ENCODE data around the gene SLC25A39.
A peak's percentile ranks its signal among the peaks of the same experiment; 100 is the strongest.
"Not testable (repeated sequence)": the region's sequence is repeated elsewhere in the genome, so short reads cannot be mapped to it uniquely, and the experiment has no call there.

SLC25A39 gene

DNA sequence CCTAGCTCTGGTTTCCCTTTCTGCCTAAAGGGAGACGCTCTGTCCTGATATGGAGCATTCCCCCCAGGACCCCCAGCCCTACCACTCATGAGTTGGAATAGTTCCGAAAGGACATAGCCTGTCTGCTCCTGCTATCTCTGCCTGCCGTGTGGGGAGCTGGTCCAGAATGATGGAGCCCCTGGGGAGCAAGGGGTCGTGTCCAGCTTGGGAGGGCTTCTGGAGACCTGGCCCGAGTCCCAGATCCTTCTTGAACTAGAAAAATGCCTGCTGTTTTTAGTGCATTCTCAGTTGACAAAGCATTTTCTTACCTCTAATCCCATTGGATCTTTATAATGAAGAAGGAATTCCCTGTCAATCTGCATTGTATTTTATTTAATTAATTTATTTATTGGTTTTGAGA lies 11.3 kb upstream of the SLC25A39 start:
- no peak overlapping the region for H3K4me3 ChIP-seq (ENCODE audit: low read depth, low read length)

DNA sequence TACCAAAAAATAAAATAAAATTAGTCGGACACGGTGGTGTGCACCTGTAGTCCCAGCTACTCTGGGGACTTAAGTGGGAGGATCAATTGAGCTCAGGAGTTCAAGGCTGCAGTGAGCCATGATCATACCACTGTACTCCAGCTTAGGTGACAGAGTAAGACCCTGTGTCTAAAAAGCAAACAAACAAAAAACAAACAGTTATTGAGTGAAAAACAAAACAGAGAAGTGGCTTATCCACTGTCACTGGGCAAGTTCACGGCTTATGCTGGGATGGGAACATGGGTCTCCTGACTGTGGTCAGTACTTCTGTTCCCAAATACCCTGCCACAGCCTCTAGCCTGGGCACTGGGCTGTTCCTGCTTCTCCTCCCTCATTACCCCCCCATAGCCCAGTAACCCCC lies 10.9 kb upstream of the SLC25A39 start:
- no peak overlapping the region for H3K4me3 ChIP-seq (ENCODE audit: low read depth, low read length)

DNA sequence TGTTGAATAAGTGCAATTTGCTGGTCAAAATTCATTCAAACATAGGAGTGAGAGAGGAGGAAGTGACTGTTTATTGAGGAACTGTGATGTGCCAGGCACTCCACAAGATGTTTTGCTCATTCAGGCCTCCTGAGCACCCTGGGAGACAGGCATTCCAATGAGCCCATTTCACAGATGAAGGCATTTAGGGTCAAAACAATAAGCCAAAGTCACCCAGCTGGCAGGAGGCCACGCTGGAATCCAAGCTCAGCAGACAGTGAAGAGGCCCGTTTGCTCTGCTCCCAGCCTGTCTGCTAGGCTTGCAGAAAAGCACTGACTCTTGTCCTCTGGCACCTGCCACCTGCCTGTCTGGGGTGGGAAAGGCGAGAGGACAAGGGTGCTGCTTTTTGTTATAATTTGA lies 10.1 kb upstream of the SLC25A39 start:
- no peak overlapping the region for H3K4me3 ChIP-seq (ENCODE audit: low read depth, low read length)

DNA sequence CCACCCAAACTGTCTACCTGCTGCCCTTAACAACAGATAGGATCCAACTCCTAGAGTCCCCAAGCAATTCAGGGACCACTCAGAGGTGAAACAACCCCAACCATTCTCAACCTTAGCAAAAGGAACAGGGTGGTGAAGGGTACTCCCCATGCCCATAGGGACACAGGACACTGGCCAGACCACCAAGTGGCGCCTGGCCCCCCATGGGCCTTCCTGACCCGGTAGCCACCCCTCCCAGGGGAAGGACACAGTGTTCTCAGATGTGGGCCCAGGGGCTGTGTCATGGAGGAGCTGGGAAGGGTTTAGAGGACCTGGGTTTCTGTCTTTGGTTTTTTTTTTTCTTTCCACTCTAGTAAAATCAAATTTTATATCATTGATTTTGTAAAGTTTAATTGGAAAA lies 9.7 kb upstream of the SLC25A39 start:
- no peak overlapping the region for H3K4me3 ChIP-seq (ENCODE audit: low read depth, low read length)

DNA sequence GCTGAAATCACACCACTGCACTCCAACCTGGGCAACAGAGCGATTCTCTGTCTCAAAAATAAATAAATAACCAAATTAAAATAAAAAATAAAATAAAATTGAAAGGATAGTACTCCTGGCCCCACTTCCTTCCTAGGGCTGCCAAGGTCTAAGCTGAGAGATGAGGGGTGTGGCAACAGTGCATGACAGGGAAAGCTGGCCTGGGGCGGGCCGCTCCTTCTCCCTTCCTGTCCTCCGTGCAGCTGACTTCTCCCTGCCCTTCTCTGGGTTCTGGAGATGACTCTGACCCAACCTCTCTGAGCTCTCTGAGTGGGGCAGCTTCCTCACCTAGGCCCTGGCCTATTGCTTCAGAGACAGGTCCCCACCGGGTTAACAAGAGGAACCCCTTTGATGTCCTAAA lies 8.7 kb upstream of the SLC25A39 start:
- H3K4me3 ChIP-seq (ENCODE audit: low read depth, low read length) = no peak overlapping the region

DNA sequence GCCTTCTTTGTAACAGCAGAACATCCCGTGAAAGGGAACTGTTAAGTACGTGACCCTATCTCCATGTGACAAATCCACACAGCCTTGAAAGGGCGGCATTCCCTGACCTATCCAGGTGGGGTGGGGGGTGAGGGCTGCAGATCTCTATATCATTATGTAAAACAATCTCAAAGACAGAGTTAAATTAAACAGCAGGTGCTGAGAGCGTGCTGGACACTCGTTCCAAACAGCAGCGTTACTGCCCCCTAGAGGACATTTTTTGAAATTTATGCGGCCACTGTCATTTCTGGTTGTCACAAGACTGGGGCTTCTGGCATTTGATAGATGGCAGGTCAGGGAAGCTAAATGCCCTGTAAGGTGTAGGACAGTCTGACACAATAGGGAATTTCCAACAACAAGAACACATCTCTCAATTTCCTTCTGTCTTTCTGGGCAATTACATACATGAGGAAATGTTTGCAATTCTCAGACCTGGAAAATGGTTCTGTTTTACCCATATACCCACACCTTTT lies 6.7 kb upstream of the SLC25A39 start:
- no peak overlapping the region for H3K4me3 ChIP-seq (ENCODE audit: low read depth, low read length)

DNA sequence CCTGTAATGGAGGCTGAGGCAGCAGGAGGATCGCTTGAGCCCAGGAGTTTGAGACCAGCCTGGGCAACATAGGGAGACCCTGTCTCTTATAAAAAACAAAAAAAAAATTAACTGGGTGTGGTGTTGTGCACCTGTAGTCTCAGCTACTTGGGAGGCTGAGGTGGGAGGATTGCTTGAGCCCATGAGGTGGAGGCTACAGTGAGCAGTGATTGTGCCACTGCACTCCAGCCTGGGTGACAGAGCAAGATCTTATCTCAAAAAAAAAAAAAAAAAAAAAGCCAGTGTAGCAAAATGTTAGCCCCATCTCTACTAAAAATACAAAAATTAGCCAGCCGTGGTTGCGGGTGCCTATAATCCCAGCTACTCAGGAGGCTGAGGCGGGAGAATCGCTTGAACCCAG lies 5.6 kb upstream of the SLC25A39 start:
- H3K4me3 ChIP-seq (ENCODE audit: low read depth, low read length) = not testable (repeated sequence)

DNA sequence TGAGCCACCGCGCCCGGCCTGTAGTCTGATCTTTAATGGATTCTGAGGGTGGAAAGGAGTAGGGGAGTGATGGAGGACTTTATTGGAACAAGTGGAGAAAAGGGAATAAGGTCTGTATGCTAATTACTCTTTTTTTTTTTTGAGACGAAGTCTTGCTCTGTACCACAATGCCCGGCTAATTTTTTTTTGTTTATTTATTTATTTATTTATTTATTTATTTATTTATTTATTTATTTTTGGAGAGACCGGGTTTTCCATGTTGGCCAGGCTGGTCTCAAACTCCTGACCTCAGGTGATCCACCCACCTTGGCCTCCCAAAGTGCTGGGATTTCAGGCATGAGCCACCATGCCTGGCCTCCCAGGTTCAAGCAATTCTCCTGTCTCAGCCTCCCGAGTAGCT lies 4.9 kb upstream of the SLC25A39 start:
- not testable (repeated sequence) for H3K4me3 ChIP-seq (ENCODE audit: low read depth, low read length)

DNA sequence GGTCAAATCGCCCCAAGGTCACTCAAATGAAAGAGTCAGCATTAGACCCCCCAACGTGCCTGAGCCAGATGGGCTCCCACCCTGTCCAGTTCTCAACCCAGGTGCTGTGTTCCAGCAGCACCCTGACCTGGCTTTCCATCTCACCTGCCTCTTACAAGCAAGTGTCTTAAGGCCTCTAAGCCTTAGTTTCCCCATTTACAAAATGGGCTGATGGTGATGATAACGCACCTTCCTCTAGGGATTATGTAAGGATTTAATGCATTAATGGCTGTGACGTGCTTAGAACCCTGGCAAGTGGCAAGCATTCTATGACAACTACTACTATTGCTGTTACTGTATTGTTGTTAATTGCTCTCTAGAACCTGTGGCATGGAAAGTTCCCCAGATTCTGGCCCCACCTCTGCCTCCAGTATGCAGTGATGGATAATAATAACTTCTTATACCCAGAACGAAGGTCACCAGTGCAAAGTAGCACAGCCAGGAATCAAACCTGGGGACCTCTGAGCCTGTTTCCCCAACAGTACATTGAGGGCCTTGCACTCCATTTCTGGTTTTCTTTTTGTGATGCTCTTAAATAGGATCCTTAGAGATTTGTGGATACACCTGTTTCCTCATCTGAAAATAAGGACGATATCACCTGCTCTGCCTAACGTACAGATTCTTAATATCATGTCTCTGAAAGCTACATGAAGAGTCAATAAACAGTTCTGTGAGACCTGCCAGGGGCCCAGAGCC lies 3.3 kb upstream of the SLC25A39 start:
- no peak overlapping the region for H3K4me3 ChIP-seq (ENCODE audit: low read depth, low read length)

DNA sequence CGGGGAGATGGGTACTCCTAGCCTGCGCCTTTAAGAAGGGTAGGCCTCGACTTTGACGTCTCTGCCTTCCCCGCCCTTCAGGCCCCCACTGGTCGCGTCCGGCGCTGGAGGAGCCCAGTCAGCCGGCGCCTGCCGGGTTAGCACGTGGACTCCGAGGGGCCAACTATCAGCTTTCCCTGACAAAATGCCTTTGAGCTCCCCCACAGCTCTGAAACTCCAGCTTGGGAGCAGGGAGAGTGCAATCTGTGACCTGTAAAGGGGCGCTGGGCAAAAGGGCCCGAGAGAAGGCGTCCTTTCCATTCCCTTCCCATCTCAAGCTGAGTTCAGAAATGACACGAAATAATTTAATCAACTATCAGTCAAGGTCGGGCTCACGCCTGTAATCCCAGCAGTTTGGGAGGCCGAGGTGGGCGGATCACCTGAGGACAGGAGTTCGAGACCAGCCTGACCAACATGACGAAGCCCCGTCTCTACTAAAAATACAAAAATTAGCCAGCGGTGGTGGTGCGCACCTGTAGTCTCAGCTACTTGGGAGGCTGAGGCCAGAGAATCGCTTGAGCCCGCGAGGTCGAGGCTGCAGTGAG lies 2.3 kb upstream of the SLC25A39 start:
- no peak overlapping the region for H3K4me3 ChIP-seq (ENCODE audit: low read depth, low read length)

DNA sequence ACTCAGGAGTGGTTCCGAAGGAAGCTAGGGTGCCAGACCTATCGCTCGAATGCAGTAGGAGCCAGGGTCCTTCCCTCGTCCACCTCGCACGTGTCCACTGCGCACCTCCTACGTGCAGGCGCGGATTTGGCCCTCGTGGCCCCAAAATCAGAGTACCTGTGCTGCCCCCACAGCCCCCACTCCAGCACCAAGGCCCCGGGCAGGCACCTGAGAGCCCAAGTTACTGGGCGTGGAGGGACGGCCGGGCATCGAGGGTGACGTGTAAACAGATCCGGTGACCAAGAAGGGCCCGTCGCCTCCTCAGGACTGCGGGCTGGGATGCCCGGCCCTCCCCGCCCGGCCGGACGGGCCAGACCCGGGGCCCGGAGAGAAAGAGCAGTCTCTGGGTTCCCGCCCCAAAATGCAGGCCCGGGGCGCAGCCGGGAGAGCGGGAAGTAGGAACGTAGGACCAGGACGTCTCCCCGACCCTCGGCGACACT lies 492 bp downstream of the SLC25A39 start:
- H3K4me3 ChIP-seq (ENCODE audit: low read depth, low read length) = peak overlapping the region; percentile 88

DNA sequence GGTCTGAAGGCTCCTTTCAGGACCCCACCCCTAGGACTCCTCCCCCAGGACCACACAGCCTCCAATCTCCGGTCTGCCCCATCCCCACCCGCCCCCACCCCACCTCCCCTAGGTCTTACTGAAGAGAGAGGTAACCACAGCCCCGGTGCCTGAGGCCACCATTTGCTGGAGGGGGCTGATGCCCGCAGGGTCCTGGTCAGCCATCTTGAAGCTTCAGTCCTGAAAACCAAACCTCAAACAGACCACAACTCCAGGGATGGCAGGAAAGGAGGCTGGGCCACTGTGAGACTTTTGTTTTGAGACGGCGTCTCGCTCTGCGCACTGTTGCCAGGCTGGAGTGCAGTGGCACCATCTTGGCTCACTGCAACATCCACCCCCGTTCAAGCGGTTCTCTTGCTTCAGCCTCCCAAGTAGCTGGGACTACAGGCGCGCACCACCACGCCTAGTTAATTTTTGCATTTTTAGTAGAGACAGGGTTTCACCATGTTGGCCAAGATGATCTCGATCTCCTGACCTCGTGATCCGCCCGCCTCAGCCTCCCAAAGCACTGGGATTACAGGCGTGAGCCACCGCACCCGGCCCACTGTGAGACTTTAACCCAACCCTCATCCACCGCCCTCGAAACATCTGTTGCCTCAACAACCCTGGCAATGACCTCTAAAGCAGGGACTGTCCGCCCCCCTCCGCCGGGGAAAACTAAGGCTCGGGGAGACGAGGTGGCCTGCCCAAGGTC lies 1.1 kb downstream of the SLC25A39 start:
- peak overlapping the region; percentile 88 for H3K4me3 ChIP-seq (ENCODE audit: low read depth, low read length)

DNA sequence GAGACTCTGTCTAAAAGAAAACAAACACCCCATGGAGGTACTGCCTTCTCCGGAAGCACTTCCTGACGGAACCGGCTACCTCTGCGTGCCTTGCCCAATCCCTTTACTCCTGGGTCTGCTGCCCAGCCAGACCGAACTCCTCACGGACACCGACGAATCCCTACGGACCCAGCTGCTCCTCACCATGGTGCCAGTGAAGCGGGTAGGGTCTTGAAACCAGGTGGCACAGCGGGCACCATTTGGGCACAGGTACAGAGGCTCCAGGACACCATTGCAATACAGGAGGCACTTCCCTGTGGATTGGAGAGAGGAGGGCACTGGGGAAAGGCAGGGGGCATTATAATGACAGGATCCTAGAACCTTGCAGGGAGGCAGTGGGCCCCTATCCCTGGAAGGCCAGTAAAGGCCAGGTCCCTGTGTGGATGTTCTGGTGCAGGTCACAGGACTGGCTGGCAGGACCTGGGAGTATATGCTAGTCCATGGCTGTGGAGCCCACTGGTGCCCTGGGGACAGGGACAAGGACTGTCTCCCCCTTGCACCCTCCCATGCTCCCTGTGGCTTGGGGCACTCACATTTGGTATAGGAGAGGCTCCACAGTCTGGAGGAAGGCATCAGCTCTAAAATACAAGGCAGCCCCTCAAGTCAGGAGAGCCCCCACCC lies 2.3 kb downstream of the SLC25A39 start:
- no peak overlapping the region for H3K4me3 ChIP-seq (ENCODE audit: low read depth, low read length)

DNA sequence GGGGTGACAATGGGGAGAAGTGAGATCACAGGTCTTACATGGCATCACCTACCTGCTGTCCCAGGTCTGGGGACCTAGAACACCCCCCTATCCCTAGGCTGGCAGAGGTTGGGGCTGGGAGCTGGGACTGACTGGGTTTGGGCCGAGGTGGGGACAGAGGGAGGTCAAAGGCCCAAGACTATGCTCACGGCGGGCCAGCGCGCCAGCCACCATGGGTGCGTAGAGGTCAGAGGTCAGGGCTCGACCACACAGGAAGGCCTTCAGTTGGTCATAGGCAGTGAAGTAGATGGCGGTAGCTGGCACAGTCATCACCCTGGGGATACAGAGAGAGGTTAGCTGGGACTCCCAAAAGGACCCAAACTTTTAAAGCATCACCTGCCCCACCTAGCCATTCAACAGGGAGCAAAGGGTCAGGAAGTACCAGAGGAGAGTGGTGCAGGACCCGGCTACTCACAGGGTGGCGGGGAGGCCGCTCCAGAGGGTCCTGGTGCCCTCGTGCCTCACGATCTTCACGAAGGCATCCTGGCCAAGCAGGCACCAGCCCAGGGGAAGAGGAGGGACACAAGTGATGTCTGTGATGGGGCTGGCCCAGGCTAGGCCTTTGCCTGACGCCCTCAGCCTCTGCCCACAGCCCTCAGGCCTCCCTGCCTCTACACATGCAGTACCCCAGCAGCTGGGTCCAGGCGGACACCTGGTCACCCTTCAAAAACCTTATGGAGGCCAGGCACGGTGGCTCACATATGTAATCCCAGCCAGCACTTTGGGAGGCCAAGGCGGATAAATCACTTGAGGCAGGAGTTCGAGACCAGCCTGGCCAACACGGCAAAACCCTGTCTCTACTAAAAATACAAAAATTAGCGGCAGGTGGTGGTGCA lies 3.1 kb downstream of the SLC25A39 start:
- H3K4me3 ChIP-seq (ENCODE audit: low read depth, low read length) = no peak overlapping the region

DNA sequence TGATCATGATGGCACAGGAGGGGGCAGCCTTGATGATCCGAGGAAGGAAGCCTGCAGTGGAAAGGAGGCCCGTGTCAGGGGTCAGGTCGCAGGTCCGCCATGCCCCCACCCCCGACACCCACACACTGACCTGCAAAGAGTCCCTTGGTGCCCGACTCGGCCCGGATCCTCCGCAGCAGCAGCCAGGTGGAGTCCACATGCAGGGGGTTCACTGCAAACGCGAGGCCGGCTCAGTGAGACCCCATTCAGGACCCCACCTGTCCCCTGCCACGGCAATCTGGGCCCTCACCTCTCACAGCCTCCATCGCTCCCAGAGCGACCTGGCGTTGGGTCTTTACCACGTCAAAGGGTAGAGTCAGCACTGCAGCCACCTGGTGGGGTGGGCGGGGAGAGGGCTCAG lies 4.6 kb downstream of the SLC25A39 start:
- H3K4me3 ChIP-seq (ENCODE audit: low read depth, low read length) = no peak overlapping the region

DNA sequence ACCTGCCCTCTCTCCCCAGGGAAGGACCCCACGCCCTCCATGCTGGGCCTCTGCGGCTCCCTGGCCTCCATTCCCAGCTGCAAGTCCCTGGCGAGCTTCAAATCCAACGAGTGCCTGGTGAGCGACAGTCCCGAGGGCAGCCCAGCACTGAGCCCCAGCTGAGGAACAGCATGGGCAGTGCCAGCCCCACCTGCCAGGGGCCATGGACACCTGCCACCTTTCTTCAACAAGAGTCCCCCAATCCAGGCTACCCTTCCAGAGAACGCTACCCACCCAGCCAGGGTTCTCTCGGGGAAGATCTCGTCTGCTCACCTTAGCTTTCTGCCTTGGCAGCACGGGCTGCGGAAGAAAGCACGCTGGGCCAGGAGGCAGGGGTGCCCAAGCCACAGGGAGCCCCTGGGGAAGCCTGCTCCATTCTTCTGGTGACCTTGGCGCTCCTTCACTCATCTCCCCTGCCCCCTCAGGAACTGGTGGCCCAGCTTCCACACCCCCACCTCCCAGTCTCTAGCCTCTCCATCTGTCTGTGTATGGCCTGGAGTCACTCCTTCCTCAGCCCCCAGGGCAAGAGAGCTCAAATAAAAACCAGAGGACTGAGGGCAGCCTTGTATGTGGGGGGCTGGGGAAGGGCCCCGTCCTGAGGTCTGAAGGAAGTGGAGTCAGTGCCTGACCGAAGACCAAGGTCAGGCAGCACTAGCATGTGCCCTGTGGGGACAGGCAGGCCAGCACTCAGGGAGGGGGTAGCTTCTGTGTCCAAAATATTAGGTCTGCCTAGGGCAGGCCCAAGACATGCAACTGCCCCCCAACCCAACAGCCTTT lies 6.3 kb downstream of the SLC25A39 start:
- no peak overlapping the region for H3K4me3 ChIP-seq (ENCODE audit: low read depth, low read length)

DNA sequence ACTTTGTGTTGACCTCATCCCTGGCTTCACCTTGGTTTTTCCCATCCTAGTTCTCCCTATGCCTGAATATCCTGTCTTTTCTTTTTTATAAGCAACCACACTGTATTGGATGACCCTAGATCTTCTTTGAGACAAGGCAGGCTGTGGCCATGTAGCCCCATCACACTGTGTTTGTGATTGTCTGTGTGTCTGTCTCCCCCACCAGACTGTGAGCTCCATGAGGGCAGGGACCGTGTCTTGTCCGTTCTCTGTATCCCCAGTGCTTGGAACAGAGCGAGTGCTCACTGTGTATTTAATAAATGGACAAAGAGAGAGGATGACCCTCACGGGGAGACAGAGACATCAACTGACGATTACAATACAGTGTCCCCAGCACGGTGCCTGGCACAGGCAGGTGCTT lies 7.1 kb downstream of the SLC25A39 start:
- no peak overlapping the region for H3K4me3 ChIP-seq (ENCODE audit: low read depth, low read length)

DNA sequence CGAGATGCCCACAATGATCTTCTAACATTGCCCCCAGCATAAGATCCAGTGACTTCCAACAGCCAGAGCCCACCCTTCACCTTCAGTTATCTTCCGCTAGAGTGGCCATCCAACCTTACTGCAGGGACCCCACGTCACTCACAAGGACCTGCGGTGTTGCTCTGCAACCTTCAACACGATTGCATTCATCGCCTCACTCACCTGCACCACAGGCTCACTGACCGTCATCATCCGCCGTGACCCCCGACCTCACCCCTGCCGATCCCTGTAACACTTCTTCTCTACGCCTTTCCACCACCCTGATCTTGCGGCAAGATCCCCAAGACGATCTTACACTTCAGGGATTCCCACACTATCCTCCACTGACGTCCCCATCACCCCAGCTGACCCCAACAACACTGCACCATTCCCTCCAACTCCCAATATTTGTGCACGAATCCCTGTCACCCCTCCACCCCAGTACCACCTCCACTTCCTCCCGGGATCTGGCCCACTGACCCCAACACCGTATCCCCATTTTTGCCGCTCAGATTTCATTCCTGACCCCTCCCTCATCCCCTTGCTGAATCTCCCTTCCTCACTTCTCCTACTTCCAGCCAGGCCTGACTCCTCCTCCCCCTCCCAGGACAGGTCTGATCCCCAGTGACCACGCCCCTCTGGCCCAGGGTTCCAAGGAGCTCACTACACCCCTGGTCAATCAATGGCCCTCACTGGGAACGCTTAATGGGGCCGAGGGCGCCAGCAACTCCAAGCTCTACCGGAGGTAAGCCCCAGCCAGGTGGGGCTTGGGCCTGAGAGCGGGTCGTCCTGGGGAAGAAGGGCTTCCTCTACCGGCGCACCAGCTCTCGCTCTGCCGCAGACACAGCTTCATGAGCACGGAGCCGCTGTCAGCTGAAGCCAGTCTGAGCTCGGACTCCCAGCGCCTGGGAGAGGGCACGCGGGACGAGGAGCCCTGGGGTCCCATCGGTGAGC lies 8.6 kb downstream of the SLC25A39 start:
- H3K4me3 ChIP-seq (ENCODE audit: low read depth, low read length) = peak overlapping the region; percentile 25
